HEK293 (cell line): ENCODE results near the gene PPA1.

Experiments used
- CTCF ChIP-seq: fragments of 450-650 bp; formaldehyde crosslinking; IDR thresholded peaks from 2 replicates; pipeline ENCODE4 v1.5.1; 2016; ENCODE audit warnings: missing biosample characterization, missing genetic modification characterization
- HOXA7 ChIP-seq: sonication (generic); formaldehyde crosslinking; IDR thresholded peaks from 2 replicates; pipeline ENCODE4 v1.8.1; 2022; ENCODE audit warnings: missing genetic modification reagents, borderline replicate concordance
- KLF1 ChIP-seq: fragments of 450-650 bp; formaldehyde crosslinking; IDR thresholded peaks from 2 replicates; pipeline ENCODE4 v1.5.1; 2016; ENCODE audit warnings: missing biosample characterization, missing genetic modification characterization
- KLF10 ChIP-seq: fragments of 450-650 bp; IDR thresholded peaks from 2 replicates; pipeline ENCODE4 v1.5.1; 2018; ENCODE audit warnings: missing biosample characterization, mild to moderate bottlenecking, missing genetic modification characterization
- PRDM10 ChIP-seq: fragments of 450-650 bp; formaldehyde crosslinking; IDR thresholded peaks from 2 replicates; pipeline ENCODE4 v1.5.1; 2016; ENCODE audit warnings: missing biosample characterization, missing genetic modification characterization
- RBAK ChIP-seq: fragments of 450-650 bp; formaldehyde crosslinking; IDR thresholded peaks from 2 replicates; pipeline ENCODE4 v1.5.1; 2016; ENCODE audit warnings: missing biosample characterization, missing genetic modification characterization
- ZFP3 ChIP-seq: fragments of 450-650 bp; formaldehyde crosslinking; IDR thresholded peaks from 2 replicates; pipeline ENCODE4 v1.5.1; 2016; ENCODE audit warnings: low read depth, missing biosample characterization, missing genetic modification characterization
- ZNF114 ChIP-seq: fragments of 450-650 bp; formaldehyde crosslinking; IDR thresholded peaks from 2 replicates; pipeline ENCODE4 v1.5.0; 2017; ENCODE audit warnings: missing biosample characterization, missing genetic modification characterization
- ZNF292 ChIP-seq: fragments of 450-650 bp; formaldehyde crosslinking; IDR thresholded peaks from 2 replicates; pipeline ENCODE4 v1.5.1; 2016; ENCODE audit warnings: low read depth, missing biosample characterization, missing genetic modification characterization, borderline replicate concordance
- ZNF341 ChIP-seq: fragments of 450-650 bp; formaldehyde crosslinking; IDR thresholded peaks from 2 replicates; pipeline ENCODE4; 2016; ENCODE audit warnings: low read depth, missing biosample characterization, missing genetic modification characterization
- ZNF354C ChIP-seq: fragments of 450-650 bp; formaldehyde crosslinking; IDR thresholded peaks from 2 replicates; pipeline ENCODE4 v1.5.1; 2016; ENCODE audit warnings: missing biosample characterization, missing genetic modification characterization, low read depth, borderline replicate concordance
- ZNF670 ChIP-seq: fragments of 450-650 bp; formaldehyde crosslinking; IDR thresholded peaks from 2 replicates; pipeline ENCODE4 v1.5.1; 2016; ENCODE audit warnings: missing biosample characterization, missing genetic modification characterization, low read depth
- ZNF785 ChIP-seq: fragments of 450-650 bp; formaldehyde crosslinking; IDR thresholded peaks from 2 replicates; pipeline ENCODE4 v1.5.1; 2016; ENCODE audit warnings: missing biosample characterization, missing genetic modification characterization

- no peak for TF ChIP-seq CTCF
- TF ChIP-seq ZNF341 (tag by site-specific recombination): no peak
- TF ChIP-seq KLF1: no peak
- no peak for TF ChIP-seq RBAK (tag by site-specific recombination)
- no peak for TF ChIP-seq PRDM10 (tag by site-specific recombination)
- TF ChIP-seq HOXA7 (CRISPR knock-in tag): no peak
- TF ChIP-seq ZNF114: no peak
- TF ChIP-seq ZNF785 (tag by site-specific recombination): no peak
- no peak for TF ChIP-seq ZNF292 (tag by site-specific recombination)
- TF ChIP-seq ZNF354C: no peak
- TF ChIP-seq ZFP3: no peak
- TF ChIP-seq KLF10 (tag by site-specific recombination): no peak
- no peak for TF ChIP-seq ZNF670 (tag by site-specific recombination)
These were observed 72.4 kb downstream of the PPA1 start for GRCh38 chr10:70160798-70161197.
